NCI-H1436 treated with DMSO at 0.1 percent for 48 hours (cell line): ENCODE results near the gene ASF1A.
"Not testable (repeated sequence)": the region's sequence is repeated elsewhere in the genome, so short reads cannot be mapped to it uniquely, and the experiment has no call there.

Source experiments
- DNase-seq: peaks from one replicate; lab custom pipeline; 2025; lab: John Stamatoyannopoulos, UW

Gene ASF1A

DNA sequence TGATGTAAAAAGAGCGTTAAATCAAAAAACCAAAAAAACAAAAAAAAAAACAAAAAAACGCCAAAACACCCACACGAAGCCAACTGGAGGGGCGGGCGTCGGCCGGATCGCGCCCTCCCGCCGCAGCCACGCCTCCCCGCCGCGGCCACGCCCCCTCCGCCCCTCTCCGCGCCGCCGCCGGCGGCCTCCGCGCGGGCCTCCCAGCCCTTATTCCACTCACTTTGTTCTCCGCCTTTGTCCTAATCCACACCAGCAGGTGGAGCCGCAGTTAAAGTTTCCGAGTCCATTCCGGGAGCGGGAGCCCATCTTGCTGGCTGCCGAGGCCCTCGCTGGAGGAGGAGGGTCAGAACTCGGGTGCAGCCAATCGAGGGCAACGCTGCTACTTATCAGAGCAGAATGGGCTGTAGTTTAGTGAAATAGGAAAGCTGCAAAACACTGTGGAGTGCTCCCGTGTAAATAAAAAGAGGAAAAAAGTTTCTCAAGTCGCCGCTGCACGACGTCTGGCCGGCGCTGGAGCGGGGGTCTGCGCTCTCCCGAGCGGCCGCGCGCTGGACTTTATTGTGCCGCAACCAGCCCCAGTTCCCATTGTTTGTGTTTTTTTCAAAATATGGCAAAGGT lies at the start of gene ASF1A:
Gene ASF1A (plus strand): TSS at position 346 of the 618 bp plus-strand sequence. CDS start 262 bp downstream, at position 608.
- DNase-seq, result peak; percentile 92

DNA sequence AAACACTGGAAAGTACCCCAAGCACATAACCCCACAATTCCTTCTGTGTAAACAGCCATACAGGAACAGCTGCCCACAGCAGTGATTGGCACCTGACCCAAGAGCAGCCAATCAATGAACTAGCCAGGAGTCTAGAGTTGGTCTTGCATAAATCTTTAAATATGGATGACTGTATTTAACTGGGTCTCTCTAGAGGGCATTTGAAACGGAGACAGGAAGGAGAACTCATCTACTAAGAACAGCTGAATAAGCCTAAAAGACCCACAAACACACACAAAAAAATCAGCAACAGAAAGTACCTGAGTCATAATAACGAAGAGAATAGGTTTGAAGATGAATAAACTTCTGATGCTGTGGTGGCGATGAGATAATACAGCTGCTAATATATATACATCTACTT lies 49.0 kb upstream of the ASF1A start:
- no peak for DNase-seq

DNA sequence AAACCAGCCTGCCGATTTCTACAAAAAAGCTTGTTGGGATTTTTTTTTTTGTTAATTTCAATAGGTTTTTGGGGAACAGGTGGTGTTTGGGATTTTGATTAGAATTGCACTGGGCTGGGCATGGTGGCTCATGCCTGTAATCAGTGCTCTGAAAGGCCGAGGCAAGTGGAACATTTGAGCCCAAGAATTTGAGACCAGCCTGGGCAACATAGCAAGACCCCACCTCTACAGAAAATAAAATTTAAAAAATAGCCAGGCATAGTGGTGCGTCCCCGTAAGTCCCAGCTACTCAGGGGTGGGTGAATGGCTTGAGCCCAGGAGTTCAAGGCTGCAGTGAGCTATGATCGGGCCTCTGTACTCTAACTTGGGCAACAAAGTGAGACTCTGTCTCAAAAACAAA lies 40.5 kb upstream of the ASF1A start:
- DNase-seq, result no peak

DNA sequence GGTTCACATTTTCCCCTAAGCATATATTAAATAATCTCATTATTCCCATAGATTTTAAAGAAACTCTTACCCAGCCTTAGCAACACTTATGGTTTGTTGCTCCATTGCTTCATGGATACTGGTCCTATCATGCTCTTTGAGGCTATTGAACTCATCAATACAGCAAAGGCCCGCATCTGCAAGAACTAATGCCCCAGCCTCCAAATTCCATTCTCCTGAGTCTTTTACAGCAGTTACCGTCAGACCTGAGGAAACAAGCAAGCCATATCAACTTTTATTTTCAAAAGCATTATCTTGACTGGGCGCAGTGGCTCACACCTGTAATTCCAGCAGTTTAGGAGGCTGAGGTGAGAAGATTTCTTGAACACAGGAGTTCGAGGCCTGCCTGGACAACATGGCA lies 37.7 kb upstream of the ASF1A start:
- no peak for DNase-seq

DNA sequence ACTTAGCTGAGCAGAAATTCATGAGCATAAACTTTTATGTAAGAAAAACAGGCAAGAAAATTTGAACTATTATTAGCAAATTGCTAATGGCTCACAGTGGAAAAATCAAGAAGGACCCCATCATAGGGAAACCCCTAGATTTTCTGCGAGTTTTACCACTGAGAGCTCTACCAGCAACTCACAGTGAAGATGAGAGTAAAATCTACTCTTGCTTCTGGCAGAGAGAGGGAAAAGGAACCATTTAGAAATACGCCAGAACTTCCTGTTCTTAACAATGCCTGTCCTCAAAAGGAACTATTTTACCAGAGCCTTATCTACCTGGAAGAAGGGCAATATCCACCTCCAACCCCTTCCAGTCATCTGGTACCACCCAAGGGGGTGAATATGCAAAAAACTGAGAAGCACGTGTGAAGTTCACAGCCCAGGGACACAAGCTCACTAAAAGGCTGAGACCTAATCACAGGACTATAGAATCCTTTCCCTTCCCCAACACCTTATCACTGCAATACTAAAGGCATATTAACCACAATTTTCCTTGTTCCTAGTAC lies 34.4 kb upstream of the ASF1A start:
- no peak for DNase-seq

DNA sequence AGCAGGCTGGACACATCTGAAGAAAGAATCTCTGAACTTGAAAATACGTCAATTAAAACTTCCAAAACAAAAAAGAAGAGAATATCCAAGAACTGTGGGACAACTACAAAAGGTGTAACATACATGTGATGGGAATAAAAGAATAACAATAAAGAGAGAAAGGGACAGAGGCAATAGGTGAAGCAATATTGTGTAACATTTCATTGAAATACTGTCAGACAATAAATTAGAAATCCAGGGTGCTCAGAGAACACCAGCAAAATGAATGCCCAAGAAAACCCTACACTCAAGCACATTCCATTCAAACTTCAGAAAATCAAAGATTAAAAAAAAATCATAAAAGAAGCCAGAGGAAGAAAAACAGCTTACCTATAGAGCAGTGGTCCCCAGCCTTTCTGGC lies 33.6 kb upstream of the ASF1A start:
- DNase-seq, result no peak

DNA sequence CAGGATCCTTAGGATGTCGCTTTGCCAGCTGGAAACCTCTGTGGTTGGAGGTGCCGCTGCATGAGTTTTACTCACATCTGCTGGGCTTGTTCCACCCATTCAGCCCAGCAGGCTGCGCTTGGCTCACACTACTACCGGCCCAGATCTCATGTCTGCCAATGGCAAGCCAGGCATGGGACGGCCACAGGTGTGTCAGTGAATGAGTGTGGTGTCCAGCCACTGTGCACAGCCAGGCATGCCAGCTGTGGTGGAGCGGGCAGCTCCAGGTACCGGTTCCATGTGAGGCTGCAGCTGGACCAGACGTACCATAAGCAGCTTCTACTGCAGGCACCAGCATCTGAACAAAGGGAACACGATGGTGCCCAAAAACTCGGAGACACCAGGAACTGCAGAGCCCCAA lies 33.1 kb upstream of the ASF1A start:
- DNase-seq, result no peak

DNA sequence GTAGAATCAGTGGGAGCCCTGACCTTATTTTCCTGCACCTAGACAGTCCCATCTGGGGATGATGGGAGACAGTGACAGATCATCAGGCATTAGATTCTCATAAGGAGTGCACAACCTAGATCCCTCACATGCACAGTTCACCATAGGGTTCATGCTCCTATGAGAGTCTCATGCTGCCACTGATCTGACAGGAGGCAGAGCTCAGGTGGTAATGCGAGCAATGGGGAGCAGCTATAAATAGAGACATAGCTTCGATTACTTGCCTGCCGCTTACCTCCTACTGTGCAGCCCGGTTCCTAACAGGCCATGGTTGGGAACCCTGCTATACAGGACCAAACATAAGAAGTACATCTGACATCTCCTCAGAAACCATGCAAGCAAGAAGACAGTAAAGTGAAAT lies 31.5 kb upstream of the ASF1A start:
- no peak for DNase-seq

DNA sequence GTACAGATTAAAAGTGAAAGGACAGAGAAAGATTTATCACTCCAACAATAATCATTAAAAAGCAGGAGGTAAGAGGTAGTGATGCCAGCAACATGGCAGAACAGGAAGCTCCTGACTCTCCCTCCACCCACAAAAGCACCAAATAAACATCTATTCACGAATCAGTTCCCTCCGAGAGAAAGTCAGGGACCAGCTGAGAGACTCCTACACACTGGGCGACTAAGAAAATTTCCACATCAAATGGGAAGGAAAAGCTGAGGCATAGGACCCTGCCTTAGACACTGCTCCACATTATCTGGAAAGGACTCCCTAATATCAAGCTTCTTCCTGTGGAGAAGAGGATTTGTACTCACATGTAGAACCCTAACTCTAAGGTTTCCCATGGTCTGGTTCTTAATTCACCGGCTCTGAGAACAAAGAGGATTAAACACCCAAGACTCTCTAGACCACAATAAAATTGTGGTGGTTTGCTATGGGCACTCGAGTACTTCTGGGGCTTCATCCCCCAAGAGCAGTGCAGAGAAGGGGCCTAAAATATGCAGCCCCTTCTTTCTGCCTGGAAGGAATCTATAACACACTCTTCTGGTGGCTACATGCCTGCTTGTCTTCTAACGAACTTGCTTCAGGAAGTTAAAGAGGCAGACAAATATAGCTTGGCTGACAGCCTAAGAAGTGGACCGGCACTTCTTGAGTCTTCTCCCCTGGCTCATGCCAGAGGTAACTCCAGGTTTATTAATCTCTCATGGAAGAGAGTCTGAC lies 29.4 kb upstream of the ASF1A start:
- DNase-seq, result no peak

DNA sequence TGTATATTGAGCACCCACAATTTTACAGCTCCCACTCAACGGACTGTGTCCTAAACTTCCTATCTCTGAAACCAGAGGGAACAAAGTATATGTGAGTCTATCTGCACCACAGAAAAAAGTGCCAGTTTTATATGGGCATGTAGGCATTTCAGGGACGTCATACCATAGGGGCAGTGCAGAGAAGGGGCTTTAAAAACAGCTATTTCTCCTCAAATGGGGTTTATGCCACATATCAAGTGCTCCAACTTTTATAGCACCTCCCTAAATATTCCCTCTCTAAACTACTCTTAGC lies 28.9 kb upstream of the ASF1A start:
- no peak for DNase-seq

DNA sequence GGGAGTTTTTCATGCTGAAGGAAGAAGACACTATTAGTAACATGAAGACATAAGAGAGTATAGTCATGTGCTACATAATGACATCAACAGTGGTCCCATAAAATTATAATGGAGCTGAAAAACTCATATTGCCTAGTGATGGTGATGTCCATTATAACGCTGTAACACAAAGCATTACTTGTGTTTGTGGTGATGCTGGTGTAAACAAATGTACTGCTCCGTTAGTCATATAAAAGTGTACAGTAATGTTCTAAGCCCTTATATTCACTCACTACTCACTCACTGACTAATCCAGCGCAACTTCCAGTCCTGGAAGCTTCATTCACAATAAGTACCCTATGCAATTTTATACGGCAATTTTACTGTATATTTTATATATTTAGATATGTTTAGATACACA lies 26.8 kb upstream of the ASF1A start:
- no peak for DNase-seq

DNA sequence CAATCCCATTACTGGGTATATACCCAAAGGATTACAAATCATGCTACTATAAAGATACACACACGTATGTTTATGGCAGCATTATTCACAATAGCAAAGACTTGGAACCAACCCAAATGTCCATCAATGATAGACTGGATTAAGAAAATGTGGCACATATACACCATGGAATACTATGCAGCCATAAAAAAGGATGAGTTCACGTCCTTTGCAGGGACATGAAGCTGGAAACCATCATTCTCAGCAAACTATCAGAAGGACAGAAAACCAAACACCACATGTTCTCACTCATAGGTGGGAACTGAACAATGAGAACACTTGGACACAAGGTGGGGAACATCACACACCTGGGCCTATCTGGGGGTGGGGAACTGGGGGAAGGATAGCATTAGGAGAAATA lies 25.1 kb upstream of the ASF1A start:
- DNase-seq, result not testable (repeated sequence)

DNA sequence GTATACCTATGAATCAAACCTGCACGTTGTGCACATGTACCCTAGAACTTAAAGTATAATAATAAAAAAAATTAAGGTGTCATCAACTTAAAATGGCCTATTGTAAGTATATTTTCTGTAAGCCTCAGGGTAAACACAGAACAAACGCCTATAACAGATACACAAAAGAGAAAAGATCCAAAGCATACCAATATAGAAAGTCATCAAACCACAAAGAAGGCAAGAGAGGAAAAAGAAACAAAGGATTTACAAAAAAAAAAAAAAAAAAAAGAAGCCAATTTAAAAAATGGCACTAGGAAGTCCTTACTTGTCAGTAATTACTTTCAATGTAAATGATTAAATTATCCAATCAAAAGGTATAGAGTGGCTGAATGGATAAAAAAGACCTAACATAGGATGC lies 24.6 kb upstream of the ASF1A start:
- no peak for DNase-seq

DNA sequence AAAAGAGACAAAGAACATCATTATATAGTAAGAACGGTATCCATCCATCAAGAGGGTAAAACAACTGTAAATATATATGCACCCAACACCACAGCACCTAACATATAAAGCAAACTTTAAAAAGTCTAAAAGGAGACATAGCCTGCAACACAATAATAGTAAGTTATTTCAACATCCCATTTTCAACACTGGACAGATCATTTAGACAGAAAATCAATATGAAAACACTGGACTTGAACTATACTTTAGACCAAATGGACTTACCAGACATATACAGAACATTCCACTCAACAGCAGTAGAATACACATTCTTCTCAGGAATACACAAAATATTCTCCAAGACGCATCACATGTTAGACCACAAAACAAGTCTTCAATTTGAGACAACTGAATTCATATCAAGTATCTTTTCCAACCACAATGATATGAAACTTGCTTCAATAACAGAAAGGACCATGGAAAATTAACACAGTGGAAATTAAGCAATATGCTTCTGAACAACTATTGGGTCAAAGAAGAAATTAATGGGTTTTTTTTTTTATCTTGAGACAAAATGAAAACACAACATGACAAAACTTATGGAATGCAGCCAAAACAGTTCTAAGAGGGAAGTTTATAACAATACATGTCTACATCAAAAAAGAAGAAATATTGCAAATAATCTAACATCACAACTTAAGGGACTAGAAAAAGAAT lies 23.9 kb upstream of the ASF1A start:
- DNase-seq, result no peak

DNA sequence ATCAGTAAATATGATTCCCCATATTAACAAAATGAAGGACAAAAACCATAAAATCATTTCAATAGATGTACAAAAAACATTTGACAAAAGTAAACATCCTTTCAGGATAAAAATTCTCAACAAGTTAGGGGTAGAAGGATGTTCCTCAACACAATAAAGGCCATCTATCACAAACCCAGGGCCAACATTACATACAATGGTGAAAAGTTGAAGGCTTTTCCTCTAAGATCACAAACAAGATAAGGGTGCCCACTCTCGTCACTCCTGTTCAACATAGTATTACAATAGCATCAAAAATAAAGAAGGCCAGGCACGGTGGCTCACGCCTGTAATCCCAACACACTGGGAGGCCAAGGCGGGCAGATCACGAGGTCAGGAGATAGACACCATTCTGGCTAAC lies 22.6 kb upstream of the ASF1A start:
- no peak for DNase-seq

DNA sequence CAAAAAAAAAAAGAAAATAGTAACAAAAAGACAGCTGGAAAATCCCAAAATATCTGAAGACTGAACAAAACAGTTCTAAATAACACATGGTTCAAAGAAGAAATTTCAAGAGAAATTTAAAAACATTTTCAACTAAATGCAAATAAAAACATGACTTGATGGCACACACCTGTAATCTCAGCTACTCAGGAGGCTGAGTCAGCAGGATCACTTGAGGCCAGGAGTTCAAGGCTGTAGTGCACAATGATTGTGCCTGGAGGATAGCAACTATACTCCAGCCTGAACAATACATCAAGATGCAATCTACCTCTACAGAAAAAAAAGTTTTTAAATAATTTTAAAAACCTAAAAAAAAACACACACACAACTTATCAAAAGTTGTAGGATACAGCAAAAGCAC lies 21.6 kb upstream of the ASF1A start:
- DNase-seq, result no peak

DNA sequence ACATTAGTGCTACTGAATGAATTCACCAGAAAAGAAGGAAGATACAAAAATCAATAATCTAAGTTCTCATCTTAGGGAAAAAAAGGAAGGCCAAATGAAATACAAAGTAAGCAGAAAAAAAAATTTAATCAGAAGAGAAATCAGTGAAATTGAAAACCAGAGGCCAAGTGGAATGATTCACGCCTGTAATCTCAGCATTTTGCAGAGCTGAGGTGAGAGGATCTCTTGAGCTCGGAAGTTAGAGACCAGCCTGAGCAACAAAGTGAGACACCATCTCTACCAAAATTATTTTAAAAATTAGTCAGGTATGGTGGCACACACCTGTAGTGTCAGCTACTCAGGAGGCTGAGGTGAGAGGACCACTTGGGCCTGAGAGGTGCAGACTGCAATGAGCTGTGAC lies 21.2 kb upstream of the ASF1A start:
- no peak for DNase-seq

DNA sequence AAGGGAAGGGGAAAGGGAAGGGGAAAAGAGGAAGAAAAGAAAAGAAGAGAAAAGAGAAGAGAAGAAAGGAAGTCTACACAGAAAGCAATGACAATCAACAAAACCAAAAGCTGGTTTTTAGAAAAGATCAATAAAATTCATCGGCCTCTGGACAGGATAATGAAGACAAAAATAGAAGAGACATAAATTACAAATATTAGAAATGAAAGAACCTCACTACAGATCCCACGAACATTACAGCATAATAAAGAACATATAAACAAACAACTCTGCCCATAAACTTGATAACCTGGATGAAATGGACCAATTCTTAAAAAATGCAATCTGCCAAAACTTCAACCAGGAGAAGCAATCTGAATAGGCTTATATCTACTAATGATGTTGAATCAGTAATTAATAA lies 20.7 kb upstream of the ASF1A start:
- no peak for DNase-seq

DNA sequence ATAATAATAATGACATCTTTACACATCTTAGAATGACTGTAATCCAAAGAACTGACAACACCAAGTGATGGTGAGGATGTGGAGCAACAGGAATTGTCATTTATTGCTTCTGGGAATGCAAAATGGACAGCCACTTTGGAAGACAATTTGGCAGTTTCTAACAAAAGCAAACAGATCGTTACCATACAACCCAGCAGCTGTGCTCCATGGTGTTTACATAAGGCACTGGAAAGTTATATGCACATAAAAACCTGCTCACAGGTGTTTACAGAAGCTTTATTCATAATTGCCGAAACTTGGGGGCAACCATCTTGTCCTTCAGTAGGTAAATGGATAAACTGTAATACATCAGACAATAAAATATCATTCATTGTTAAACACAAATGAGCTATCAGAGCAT lies 18.3 kb upstream of the ASF1A start:
- DNase-seq, result peak; percentile 30

DNA sequence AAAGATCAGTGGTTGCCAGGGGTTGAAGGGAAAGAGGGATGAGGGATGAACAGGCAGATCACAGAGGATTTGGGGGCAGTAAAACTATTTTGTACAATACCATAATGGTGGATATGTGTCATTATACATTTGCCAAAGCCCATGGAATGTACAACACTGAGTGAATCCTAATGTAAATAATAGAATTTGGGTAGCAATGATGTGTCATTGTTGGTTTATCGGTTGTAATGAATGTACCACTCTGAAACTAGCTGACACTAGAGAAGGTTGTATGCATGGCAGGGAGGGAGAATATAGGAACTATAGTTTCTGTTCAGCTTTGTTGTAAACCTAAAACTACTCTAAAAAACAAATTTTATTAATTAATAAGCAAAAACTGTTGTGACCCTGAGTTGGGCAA lies 17.8 kb upstream of the ASF1A start:
- no peak for DNase-seq

DNA sequence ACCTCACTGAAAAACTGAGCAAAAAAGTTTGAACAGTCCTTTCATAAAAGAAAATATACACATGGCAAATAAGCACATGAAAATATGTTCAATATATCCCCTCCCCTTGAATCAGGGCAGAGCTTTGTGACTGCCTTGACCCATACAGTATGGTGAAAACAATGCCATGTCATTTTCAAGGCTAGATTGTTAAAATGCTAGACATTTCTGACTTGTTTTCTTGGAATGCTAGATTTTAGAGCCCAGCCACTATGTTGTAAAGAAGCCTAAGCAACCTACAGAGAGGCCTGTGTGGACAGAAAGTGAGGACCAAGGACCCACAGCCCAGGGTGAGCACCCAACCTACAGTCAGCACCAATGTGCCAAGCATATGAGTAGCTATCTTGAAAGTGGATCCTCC lies 17.1 kb upstream of the ASF1A start:
- DNase-seq, result no peak

DNA sequence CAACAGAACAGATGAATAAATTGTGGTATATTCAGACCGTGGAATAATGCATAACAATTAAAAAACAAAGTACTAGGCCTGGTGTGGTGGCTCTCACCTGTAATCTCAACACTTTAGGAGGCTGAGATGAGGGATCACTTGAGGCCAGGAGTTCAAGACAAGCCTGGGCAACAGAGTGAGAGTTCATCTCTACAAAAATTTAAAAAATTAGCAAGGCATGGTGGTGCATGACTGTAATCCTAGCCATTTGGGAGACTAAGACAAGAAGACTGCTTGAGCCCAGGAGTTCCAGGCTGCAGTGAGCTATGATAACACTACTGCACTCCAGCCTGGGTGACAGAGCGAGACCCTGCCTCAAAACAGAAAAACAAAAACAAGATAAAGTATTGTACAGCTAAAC lies 16.1 kb upstream of the ASF1A start:
- DNase-seq, result no peak
